ENCODE results near the gene SOX13.
"Not testable (repeated sequence)": the region's sequence is repeated elsewhere in the genome, so short reads cannot be mapped to it uniquely, and the experiment has no call there.

SOX13 gene

GRCh38 chr1:204087893-204088528, 15.1 kb downstream of the SOX13 start:
- no peak for DNase-seq

GRCh38 chr1:204088596-204088995, 15.7 kb downstream of the SOX13 start:
- no peak for DNase-seq

GRCh38 chr1:204089044-204089751, 16.3 kb downstream of the SOX13 start:
- no peak for DNase-seq

GRCh38 chr1:204090132-204090531, 17.2 kb downstream of the SOX13 start:
- not testable (repeated sequence) for DNase-seq

- no peak for DNase-seq
Measured at GRCh38 chr1:204091066-204091465, 18.2 kb downstream of the SOX13 start.

- no peak for DNase-seq
Measured at GRCh38 chr1:204091787-204092312, 18.9 kb downstream of the SOX13 start.

- no peak for DNase-seq
Measured at GRCh38 chr1:204092632-204093420, 19.9 kb downstream of the SOX13 start.

- peak; percentile 46 for DNase-seq
Measured at GRCh38 chr1:204093421-204093717, 20.5 kb downstream of the SOX13 start.

GRCh38 chr1:204093781-204094180, 20.9 kb downstream of the SOX13 start:
- no peak for DNase-seq

GRCh38 chr1:204094313-204094729, 21.4 kb downstream of the SOX13 start:
- DNase-seq, result no peak

GRCh38 chr1:204094856-204095634, 22.1 kb downstream of the SOX13 start:
- peak; percentile 12 for DNase-seq

- DNase-seq, result no peak
Measured at GRCh38 chr1:204096931-204097330, 24.0 kb downstream of the SOX13 start.

- no peak for DNase-seq
Measured at GRCh38 chr1:204098683-204099082, 25.8 kb downstream of the SOX13 start.

- DNase-seq, result not testable (repeated sequence)
Measured at GRCh38 chr1:204099754-204100153, 26.8 kb downstream of the SOX13 start.

- DNase-seq, result no peak
Measured at GRCh38 chr1:204102029-204102611, 29.2 kb downstream of the SOX13 start.

- DNase-seq, result no peak
Measured at GRCh38 chr1:204102739-204103430, 30.0 kb downstream of the SOX13 start.

- DNase-seq, result no peak
Measured at GRCh38 chr1:204103431-204103741, 30.5 kb downstream of the SOX13 start.

GRCh38 chr1:204104331-204105130, 31.6 kb downstream of the SOX13 start:
- no peak for DNase-seq

- no peak for DNase-seq
Measured at GRCh38 chr1:204105131-204105515, 32.2 kb downstream of the SOX13 start.

- no peak for DNase-seq
Measured at GRCh38 chr1:204106825-204107224, 33.9 kb downstream of the SOX13 start.

GRCh38 chr1:204107892-204108291, 35.0 kb downstream of the SOX13 start:
- no peak for DNase-seq
